ENCODE data around the gene RPS6KA2. TPM values are rescaled to one million over a fixed set of nuclear protein-coding genes. Genes with fewer than 3 reads are reported as not detected.

Gene RPS6KA2
- total and polyA plus RNA-seq, 2 experiments from 2014 or later = 12.5 to 25.3 TPM

DNA sequence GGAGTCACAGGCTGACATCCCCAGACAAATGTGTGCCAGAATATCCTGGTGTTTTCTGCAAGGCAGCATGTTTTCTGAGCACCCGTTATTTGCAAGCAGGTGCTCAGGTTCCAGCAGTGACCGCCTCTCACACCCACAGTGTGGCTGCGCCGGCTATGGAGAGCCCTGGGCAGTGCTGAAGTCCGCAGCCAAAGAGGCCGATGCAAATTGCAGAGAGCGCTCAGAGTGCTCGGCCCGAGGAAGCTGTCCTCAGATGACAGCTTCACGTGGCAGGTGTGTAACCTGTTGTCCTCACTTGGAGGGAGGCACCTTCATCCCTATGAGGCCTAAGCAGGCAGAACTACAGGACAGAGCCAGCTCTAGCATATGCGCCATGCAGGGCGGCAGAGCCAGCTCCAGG lies 220.9 kb downstream of the RPS6KA2 start:
- no peaks in the 10 kb centered on the region for H3K27me3 ChIP-seq (ENCODE audit: insufficient read depth)
- H3K9me3 Mint-ChIP-seq = no peaks in the 10 kb centered on the region; the same call in 1 of the 3 replicates
- H3K36me3 ChIP-seq (ENCODE audit: insufficient read depth) = no peaks in the 10 kb centered on the region
- peaks cover 6% of the 10 kb centered on the region for H3K27me3 Mint-ChIP-seq (ENCODE audit: insufficient read depth, low read depth, poor library complexity)
- peaks cover 10% of the 10 kb centered on the region for H3K4me1 ChIP-seq (ENCODE audit: insufficient read depth)
- peaks cover 24% of the 10 kb centered on the region for H3K4me1 Mint-ChIP-seq
- H3K27ac ChIP-seq (ENCODE audit: low read depth) = no peak overlapping the region
- no peak overlapping the region for H3K27ac Mint-ChIP-seq
- H3K9me2 ChIP-seq (ENCODE audit: insufficient read depth) = no peaks in the 10 kb centered on the region
- no peak for TF ChIP-seq JUNB (IDR thresholded peaks at IDR 0.05; ENCODE audit: unreplicated experiment)
- no peak overlapping the region for H3K4me3 ChIP-seq
- DNase-seq (ENCODE audit: low spot score) = no peak
- 0 out of 3 replicates have a peak, but pooled peaks cover 3% of the 10 kb centered on the region for H3K36me3 Mint-ChIP-seq (ENCODE audit: low read depth)
- H2AFZ ChIP-seq = no peak overlapping the region
- H4K20me1 ChIP-seq (replicated peaks; ENCODE audit: insufficient read depth) = no peaks in the 10 kb centered on the region; the same call in 1 of the 2 replicates
- H3K79me2 ChIP-seq (replicated peaks; ENCODE audit: insufficient read depth) = no peaks in the 10 kb centered on the region
- peaks cover 12% of the 10 kb centered on the region; the same call in 1 of the 2 replicates for H3F3A ChIP-seq (replicated peaks; ENCODE audit: low read depth)
- H3K4me2 ChIP-seq = no peak overlapping the region
- no peak overlapping the region for H3K4me3 Mint-ChIP-seq
- ATAC-seq = no peak

DNA sequence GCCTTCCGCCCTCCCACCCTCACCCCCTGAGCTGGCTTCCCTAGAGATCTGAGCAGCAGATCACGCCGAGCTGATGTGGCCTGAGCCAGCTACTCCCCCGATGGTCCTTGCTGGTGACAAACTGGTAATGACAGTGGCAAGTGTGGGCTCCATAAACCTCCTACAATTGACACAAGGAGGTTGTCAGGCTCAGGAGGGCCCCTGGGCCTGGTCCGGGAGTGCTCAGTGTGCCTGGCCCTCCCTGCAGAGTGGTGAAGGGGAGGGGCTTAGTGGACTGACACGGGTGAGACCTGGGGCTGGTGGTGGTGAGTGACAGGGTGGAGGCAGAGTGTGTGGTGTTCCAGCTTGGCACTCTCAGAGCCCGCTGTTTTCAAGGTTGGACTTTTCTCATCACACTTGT lies 221.7 kb downstream of the RPS6KA2 start:
- H3K4me1 Mint-ChIP-seq = peaks cover 18% of the 10 kb centered on the region
- H3K4me3 Mint-ChIP-seq = no peak overlapping the region
- no peak for DNase-seq (ENCODE audit: low spot score)

DNA sequence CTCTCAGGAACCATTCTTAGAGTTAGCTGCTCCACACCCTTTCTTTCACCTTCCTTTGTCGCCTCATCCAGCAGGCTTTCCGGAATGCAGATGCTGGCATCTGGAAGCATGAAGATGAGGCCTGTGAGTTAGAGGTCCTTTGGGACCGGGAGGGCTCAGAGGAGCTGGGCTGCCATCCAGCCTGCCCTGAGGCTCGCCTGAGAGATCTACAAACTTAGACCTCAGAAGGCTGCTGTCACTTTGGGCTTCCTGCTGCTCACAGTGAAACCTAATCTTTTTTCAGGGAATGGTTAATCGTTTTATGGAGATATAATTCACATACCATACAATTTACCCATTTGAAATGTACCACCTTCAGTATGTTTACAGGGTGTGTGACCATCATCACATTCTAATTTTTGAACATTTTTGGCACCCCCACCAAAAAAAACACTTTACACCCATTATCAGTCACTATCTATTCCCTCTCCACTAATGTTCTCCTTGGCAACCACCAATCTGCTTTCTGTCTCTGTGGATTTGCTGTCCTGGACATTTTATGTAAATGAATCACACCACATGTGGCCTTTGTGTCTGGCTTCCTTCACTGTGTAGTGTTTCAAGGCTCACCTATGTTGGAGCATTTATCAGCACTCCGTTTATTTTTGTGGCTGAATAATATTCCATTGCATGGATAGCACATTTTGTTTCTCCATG lies 224.3 kb downstream of the RPS6KA2 start:
- Histone ChIP-seq H3F3A (replicated peaks; ENCODE audit: low read depth) (0 out of 2 replicates have a peak, but pooled peaks cover 5% of the 10 kb centered on the region), H4K20me1 (replicated peaks; ENCODE audit: insufficient read depth) (no peaks in the 10 kb centered on the region), H3K36me3 (ENCODE audit: insufficient read depth) (no peaks in the 10 kb centered on the region), H3K4me3 (no peak overlapping the region), H3K9me2 (ENCODE audit: insufficient read depth) (no peaks in the 10 kb centered on the region), H3K27ac (ENCODE audit: low read depth) (no peak overlapping the region), H3K79me2 (replicated peaks; ENCODE audit: insufficient read depth) (no peaks in the 10 kb centered on the region), H2AFZ (no peak overlapping the region), H3K27me3 (ENCODE audit: insufficient read depth) (no peaks in the 10 kb centered on the region), H3K4me1 (ENCODE audit: insufficient read depth) (peaks cover 3% of the 10 kb centered on the region; the same call in 1 of the 2 replicates), H3K4me2 (no peak overlapping the region)
- Mint-ChIP-seq H3K27me3 (ENCODE audit: insufficient read depth, low read depth, poor library complexity) (peaks cover 10% of the 10 kb centered on the region), H3K4me3 (no peak overlapping the region), H3K36me3 (ENCODE audit: low read depth) (no peaks in the 10 kb centered on the region; the same call in 2 of the 3 replicates), H3K9me3 (no peaks in the 10 kb centered on the region; the same call in 1 of the 3 replicates), H3K4me1 (peaks cover 10% of the 10 kb centered on the region), H3K27ac (no peak overlapping the region)
- TF ChIP-seq CTCF (conservative IDR thresholded peaks at IDR 0.05; ENCODE audit: low read depth in 2 of 2) = no peak
- ATAC-seq (no peak), DNase-seq (ENCODE audit: low spot score) (no peak)

More for the DNA sequence above, 221.7 kb downstream of the RPS6KA2 start:
- Histone ChIP-seq H3K27me3 (ENCODE audit: insufficient read depth) (no peaks in the 10 kb centered on the region), H3K4me3 (no peak overlapping the region), H3K4me2 (no peak overlapping the region), H2AFZ (no peak overlapping the region), H3F3A (replicated peaks; ENCODE audit: low read depth) (0 out of 2 replicates have a peak, but pooled peaks cover 10% of the 10 kb centered on the region), H3K27ac (ENCODE audit: low read depth) (no peak overlapping the region), H4K20me1 (replicated peaks; ENCODE audit: insufficient read depth) (no peaks in the 10 kb centered on the region; the same call in 1 of the 2 replicates), H3K4me1 (ENCODE audit: insufficient read depth) (peaks cover 10% of the 10 kb centered on the region), H3K36me3 (ENCODE audit: insufficient read depth) (no peaks in the 10 kb centered on the region), H3K9me2 (ENCODE audit: insufficient read depth) (no peaks in the 10 kb centered on the region), H3K79me2 (replicated peaks; ENCODE audit: insufficient read depth) (no peaks in the 10 kb centered on the region)
- Mint-ChIP-seq H3K36me3 (ENCODE audit: low read depth) (0 out of 3 replicates have a peak, but pooled peaks cover 3% of the 10 kb centered on the region), H3K9me3 (no peaks in the 10 kb centered on the region; the same call in 1 of the 3 replicates), H3K27me3 (ENCODE audit: insufficient read depth, low read depth, poor library complexity) (peaks cover 6% of the 10 kb centered on the region), H3K27ac (no peak overlapping the region)
- TF ChIP-seq CTCF (conservative IDR thresholded peaks at IDR 0.05; ENCODE audit: low read depth in 2 of 2) = no peak
- no peak for TF ChIP-seq EZH2 (IDR thresholded peaks at IDR 0.05; ENCODE audit: low read depth, unreplicated experiment)
- no peak for TF ChIP-seq EZH2phosphoT487 (IDR thresholded peaks at IDR 0.05; ENCODE audit: unreplicated experiment)
- ATAC-seq = peak; percentile 19
